Measurements from ENCODE around the gene LBP.

DNA sequence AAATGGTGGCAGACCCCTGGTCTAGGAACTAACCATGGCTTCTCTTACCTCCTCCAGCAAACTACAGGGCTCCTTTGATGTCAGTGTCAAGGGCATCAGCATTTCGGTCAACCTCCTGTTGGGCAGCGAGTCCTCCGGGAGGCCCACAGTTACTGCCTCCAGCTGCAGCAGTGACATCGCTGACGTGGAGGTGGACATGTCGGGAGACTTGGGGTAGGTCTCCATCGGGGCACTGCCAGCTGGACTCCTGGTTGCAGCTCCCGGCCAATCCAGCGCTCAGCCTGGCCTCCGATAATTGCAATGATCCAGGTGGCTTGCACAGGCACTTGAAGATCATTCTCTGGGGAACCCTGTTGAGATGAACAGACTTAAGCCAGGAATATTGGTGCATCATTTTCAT, 7.9 kb downstream of the LBP start:
- TF ChIP-seq GLI4 (tag by site-specific recombination; IDR thresholded peaks at IDR 0.05), result no peak
- TF ChIP-seq CTCF (tag by site-specific recombination; IDR thresholded peaks at IDR 0.05), result no peak
- TF ChIP-seq, protein P1, sequence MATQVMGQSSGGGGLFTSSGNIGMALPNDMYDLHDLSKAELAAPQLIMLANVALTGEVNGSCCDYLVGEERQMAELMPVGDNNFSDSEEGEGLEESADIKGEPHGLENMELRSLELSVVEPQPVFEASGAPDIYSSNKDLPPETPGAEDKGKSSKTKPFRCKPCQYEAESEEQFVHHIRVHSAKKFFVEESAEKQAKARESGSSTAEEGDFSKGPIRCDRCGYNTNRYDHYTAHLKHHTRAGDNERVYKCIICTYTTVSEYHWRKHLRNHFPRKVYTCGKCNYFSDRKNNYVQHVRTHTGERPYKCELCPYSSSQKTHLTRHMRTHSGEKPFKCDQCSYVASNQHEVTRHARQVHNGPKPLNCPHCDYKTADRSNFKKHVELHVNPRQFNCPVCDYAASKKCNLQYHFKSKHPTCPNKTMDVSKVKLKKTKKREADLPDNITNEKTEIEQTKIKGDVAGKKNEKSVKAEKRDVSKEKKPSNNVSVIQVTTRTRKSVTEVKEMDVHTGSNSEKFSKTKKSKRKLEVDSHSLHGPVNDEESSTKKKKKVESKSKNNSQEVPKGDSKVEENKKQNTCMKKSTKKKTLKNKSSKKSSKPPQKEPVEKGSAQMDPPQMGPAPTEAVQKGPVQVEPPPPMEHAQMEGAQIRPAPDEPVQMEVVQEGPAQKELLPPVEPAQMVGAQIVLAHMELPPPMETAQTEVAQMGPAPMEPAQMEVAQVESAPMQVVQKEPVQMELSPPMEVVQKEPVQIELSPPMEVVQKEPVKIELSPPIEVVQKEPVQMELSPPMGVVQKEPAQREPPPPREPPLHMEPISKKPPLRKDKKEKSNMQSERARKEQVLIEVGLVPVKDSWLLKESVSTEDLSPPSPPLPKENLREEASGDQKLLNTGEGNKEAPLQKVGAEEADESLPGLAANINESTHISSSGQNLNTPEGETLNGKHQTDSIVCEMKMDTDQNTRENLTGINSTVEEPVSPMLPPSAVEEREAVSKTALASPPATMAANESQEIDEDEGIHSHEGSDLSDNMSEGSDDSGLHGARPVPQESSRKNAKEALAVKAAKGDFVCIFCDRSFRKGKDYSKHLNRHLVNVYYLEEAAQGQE (tag by site-specific recombination; IDR thresholded peaks at IDR 0.05), result no peak
